Prostate gland (tissue), 2 donors: Measurements from ENCODE around the gene PRKCSH. TPM values are rescaled to one million over a fixed set of nuclear protein-coding genes. Genes with fewer than 3 reads are reported as not detected.

Experiments used
- DNase-seq: peaks from one replicate; pipeline ENCODE4 v3.0.0-alpha.2; 2019; ENCODE audit warnings: low spot score
- H3K27ac ChIP-seq, 2 donors: fragments of 200-600 bp; sonication (generic); 2 replicates each; pipeline ENCODE4 v1.5.1; 2017 to 2019
- H3K27me3 ChIP-seq: fragments of 200-600 bp; sonication (generic); replicated peaks from 2 replicates; pipeline ENCODE4 v1.5.1; 2019; ENCODE audit not compliant: insufficient read depth
- H3K36me3 ChIP-seq, 2 donors: fragments of 200-600 bp; sonication (generic); 1 replicate in 1 of 2; 2 replicates in 1 of 2; pipeline versions ENCODE4 v1.5.1 to v1.8.1; 2017 to 2019
- H3K4me1 ChIP-seq: fragments of 200-600 bp; sonication (generic); replicated peaks from 2 replicates; pipeline ENCODE4 v1.5.1; 2019
- H3K4me3 ChIP-seq, 2 donors: fragments of 200-600 bp; sonication (generic); 2 replicates each; pipeline ENCODE4 v1.5.1; 2017 to 2019
- H3K9me3 ChIP-seq: fragments of 200-600 bp; sonication (generic); 2 replicates; pipeline ENCODE4 v1.5.1; 2017
- POLR2A ChIP-seq: fragments of 450-650 bp; IDR thresholded peaks from one replicate; pipeline ENCODE4 v1.6.1; 2016; ENCODE audit warnings: antibody characterized with exemption, mild to moderate bottlenecking
- POLR2AphosphoS5 ChIP-seq: sonication (generic); formaldehyde crosslinking; IDR thresholded peaks from one replicate; pipeline ENCODE4 v1.6.1; 2017; ENCODE audit warnings: antibody characterized with exemption
- WGBS: methylation state at CpG from one replicate; pipeline ENCODE4 v1.1.5; 2018; 5-methylcytosine and 5-hydroxymethylcytosine counted together
- intact Hi-C: fragments of 100-400 bp; cut with DNase I; formaldehyde crosslinking; loops from one replicate; pipeline ENCODE4 v1.14.2; 2022
- total RNA-seq, 2 donors: library from RNA; depleted of rRNA; stranded (reverse); fragments of >200 nt; gene quantifications; one replicate each; pipeline ENCODE4 v1.1.0, GENCODE V29; 2016
- TF ChIP-seq, protein P1 (sequence below), 4 experiments: fragments of 200-600 bp in 2 of 4; fragments of 450-650 bp in 2 of 4; sonication (generic) in 2 of 4; IDR thresholded peaks; 1 replicate in 3 of 4; 2 replicates in 1 of 4; pipeline ENCODE4 v1.5.1; 2016 to 2019; ENCODE audit warnings: antibody characterized with exemption in 4 of 4, mild to moderate bottlenecking in 2 of 4, moderate library complexity in 2 of 4

The PRKCSH gene
- total RNA-seq, 2 donors from 2014 or later: 229 to 238 TPM

DNA sequence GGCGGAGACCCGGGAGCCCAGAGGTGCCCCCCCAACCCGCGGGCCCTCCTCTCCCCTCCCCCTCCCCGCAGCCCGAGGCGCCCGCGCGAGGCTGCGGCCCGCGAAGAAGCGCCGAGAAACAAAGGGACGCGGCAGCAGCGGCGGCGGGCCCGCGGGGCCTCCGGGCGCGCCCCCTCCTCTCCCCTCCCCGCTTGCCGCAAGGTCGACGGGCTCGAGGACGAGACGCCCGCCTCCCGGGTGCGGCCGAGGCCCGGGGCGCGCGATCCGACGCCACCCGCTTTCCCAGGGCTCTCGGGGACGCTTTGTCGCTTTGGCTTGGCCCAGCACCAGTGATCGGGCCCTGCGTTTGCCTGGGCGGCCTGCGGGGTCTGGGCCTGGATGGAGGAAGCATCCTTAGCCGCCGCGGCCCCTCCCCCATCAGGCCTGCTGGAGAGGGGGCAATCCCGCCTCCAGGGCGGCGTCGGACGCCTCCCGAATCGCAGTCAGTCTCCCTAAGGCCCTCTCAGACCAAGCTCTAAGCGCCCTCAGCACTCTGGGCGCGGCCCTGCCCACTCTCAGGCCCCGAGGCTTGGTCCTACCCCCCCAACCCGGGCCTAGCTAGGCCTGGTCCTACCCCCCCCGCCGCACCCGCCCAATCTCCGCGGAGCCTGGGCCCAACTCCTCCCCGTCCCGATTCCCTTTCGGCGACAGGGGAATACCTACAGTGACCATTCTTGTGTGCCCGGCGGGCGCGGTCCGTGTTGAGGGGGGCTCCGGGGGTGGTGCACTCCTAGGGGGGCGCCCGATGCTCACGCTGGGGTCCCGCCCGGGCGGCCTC lies 44.7 kb downstream of the PRKCSH start:
- H3K4me3 ChIP-seq: no peak overlapping the region
- DNase-seq: no peak
- WGBS: 10% methylated on average over 15 of the region's 86 CpGs

DNA sequence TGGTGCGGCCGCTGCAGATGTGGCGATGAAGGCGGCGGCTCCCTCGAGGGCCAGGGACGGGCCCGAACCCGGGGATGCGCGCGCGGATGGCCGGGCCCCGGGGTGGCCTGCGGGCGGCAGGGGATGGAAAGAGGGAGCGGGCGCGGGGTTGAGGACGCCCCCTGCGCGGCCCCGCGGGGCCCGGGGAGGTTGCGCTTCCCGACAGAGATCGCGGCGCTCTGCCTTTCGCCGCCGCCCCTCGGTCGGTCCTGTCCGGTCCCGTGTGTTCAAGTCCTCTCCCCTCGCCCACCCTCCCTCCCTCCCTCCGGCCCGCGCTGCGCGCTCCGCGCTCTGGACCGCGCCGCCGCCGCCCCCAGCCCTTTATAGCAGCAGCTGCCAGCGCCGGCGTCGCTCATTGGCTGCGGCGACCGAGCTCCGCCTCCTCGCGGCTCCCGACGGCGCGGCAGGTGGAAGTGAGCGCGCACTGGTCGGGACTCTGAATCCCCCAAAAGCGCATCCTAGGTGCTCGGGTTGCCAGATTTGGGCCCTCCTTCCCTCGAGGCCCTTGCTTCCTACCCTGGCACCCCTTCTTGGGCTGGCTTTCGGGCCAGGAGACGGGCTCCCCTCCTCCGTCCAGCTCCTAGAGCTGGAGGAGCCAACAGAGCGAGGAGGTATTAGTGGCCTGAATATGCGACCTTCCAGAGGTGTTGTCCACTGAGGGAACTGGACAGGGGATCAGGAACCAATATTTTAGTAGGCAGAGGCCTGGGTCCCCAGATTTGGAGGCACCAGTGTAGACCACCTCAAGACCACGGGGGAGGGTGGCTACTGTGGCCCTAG lies 45.5 kb downstream of the PRKCSH start, which contains the start of gene ELAVL3:
Gene ELAVL3, minus strand, starts transcription at position 332 of the 819 bp plus-strand sequence. CDS start 438 bp downstream, outside the sequence.
- 8% methylated on average over 47 of the region's 77 CpGs for WGBS
- H3K4me3 ChIP-seq: no peak within 1 kb of the TSS
- intact Hi-C loops: loop anchor here (5.0 kb wide), 1 partner anchor 189 kb away; no protein-coding TSS in a partner anchor
- H3K27me3 ChIP-seq: peaks cover 26% of the 10 kb centered on the region
- H3K27ac ChIP-seq: no peak within 1 kb of the TSS
- no peaks in the 10 kb centered on the region for H3K9me3 ChIP-seq
- H3K36me3 ChIP-seq: no peaks in the 10 kb centered on the region
- no peak for DNase-seq
- no peaks in the 10 kb centered on the region for H3K4me1 ChIP-seq
- TF ChIP-seq, protein P1, sequence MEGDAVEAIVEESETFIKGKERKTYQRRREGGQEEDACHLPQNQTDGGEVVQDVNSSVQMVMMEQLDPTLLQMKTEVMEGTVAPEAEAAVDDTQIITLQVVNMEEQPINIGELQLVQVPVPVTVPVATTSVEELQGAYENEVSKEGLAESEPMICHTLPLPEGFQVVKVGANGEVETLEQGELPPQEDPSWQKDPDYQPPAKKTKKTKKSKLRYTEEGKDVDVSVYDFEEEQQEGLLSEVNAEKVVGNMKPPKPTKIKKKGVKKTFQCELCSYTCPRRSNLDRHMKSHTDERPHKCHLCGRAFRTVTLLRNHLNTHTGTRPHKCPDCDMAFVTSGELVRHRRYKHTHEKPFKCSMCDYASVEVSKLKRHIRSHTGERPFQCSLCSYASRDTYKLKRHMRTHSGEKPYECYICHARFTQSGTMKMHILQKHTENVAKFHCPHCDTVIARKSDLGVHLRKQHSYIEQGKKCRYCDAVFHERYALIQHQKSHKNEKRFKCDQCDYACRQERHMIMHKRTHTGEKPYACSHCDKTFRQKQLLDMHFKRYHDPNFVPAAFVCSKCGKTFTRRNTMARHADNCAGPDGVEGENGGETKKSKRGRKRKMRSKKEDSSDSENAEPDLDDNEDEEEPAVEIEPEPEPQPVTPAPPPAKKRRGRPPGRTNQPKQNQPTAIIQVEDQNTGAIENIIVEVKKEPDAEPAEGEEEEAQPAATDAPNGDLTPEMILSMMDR (IDR thresholded peaks at IDR 0.05): peak in 1 of 4 experiments; percentile 13
- TF ChIP-seq POLR2A (no peak), POLR2AphosphoS5 (no peak)

More for the DNA sequence above, 44.7 kb downstream of the PRKCSH start:
- intact Hi-C loops: loop anchor here (5.0 kb wide), 1 partner anchor 188 kb away; no protein-coding TSS in a partner anchor
- TF ChIP-seq POLR2AphosphoS5: no peak
- Histone ChIP-seq H3K27me3 (peaks cover 26% of the 10 kb centered on the region), H3K9me3 (no peaks in the 10 kb centered on the region), H3K27ac (no peak overlapping the region), H3K36me3 (no peaks in the 10 kb centered on the region), H3K4me1 (no peaks in the 10 kb centered on the region)

DNA sequence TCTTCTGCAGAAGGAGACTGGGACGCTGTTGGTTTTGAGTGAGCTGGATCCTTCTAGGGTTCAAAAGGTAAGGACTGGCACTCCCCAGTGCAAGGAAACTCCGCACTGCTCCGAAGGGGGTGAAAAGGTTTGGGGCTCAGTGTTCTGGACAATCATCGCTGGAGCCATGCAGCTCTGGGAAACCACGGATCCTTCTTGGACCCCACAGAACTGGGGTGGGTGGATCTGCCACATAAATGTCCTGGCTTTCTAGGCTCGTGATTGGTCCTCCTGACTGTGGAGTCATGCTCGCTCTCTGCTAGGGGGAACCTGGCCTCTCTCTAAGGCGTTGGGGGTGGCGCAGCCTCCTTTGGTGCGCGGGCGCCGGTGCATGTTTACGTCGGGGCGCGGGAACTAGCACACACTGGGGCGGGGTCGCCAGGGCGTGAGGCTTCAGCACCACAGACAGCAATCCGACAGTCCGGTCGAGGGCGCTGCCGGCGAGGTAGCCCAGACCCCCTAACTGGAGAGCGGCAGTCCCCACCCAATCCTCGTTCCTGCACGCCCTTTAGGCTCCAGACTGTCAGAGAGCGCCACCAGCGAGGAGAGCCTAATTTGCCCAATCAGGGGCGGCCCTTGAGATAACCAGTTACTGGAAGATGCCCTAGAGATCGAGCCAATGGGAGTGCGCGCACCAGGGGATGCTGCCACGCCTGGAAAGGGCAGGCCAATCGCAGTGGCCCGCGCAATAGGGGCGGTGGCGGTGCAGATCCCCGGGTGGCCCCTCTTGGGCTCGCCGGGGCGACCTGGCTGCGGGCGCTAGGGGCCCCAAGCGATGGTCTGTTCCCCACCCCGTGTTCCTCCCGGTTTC lies 46.3 kb downstream of the PRKCSH start:
- no peaks in the 10 kb centered on the region for H3K36me3 ChIP-seq
- intact Hi-C loops: loop anchor here (5.0 kb wide), 1 partner anchor 189 kb away; no protein-coding TSS in a partner anchor
- H3K27ac ChIP-seq: no peak overlapping the region
- TF ChIP-seq, protein P1 (IDR thresholded peaks at IDR 0.05): no peak
- TF ChIP-seq POLR2A: no peak
- peak; percentile 24 for TF ChIP-seq POLR2AphosphoS5
- H3K4me3 ChIP-seq: peak overlapping the region in 1 of 2 donors; percentile 13
- DNase-seq: peak; percentile 21
- H3K27me3 ChIP-seq: peaks cover 26% of the 10 kb centered on the region
- no peaks in the 10 kb centered on the region for H3K9me3 ChIP-seq
- 4% methylated on average over 50 of the region's 50 CpGs for WGBS
- H3K4me1 ChIP-seq: no peaks in the 10 kb centered on the region

DNA sequence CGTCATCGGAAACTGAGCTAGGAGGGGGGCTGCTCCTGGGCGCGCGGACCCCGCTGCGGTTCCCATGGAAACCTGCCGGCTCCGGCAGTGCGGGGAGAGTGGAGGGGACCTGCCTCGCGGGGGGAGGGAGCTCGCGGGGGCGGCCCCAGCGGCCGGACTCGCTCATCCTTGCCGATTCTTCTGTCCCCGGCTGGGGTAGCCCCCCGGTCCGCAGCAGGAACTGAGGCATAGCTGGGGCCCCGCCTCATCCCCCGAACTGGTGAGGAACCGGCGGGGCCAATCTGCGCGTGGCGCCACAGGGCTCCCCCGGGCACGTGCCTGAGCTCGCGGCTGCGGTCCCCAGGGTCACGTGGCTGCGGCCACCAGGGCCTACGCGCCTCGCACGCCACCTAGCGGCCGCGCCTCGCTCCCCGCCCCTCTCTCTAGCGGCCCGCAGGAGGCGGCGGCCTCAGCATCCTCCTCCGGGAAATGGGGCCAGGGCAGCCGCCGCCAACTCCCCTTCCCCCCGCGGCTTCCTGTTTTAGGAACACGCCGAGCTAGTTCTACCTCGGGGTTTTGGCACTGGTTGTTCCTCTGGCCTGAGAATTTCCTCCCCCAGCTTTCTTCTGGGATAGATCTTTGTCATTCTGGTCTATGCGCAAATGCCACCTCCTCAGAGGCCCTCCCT lies 47.1 kb downstream of the PRKCSH start:
- Histone ChIP-seq H3K4me1 (no peaks in the 10 kb centered on the region), H3K4me3 (peak overlapping the region in 1 of 2 donors; percentile 13), H3K27me3 (peaks cover 26% of the 10 kb centered on the region), H3K36me3 (no peaks in the 10 kb centered on the region), H3K9me3 (no peaks in the 10 kb centered on the region), H3K27ac (no peak overlapping the region)
- intact Hi-C loops: loop anchor here (5.0 kb wide), 1 partner anchor 190 kb away; no protein-coding TSS in a partner anchor
- TF ChIP-seq POLR2AphosphoS5 (peak; percentile 32), POLR2A (peak; percentile 25)
- TF ChIP-seq, protein P1 (IDR thresholded peaks at IDR 0.05): peak; percentile 89 to 98 (median 94)
- 3% methylated on average over 37 of the region's 58 CpGs for WGBS
- peak; percentile 58 for DNase-seq
